ENCODE data around the gene FGR. TPM values are rescaled to one million over a fixed set of nuclear protein-coding genes. Genes with fewer than 3 reads are reported as not detected.

Gene FGR
- total and polyA plus RNA-seq, 12 donors, result 1.5 to 51.9 (median 9.6) TPM

DNA sequence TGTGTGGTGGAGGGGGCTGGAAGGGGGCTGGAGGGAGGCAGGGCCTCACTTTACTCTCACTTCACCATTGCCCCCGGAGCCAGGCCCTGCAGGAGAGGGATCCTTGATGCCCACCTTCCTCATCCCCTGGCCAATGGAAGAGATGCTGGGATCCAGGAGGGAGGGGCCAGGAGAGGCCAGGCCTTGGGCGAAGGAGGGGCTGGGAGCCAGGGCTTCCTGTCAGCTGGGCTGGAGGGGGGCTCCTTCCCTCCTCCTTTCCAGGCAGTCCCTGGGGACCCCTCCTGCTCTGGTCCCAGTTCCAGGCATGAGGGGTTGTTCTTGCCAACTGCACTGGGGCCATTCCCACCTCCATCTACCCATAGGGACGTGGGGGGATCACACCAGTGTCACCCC is 36.7 kb downstream of the FGR start:
- Histone ChIP-seq H3K4me3 (peak overlapping the region in 1 of 4 donors; percentile 43), H3K4me1 (replicated peaks in 1 of 2) (peaks cover 88% of the 10 kb centered on the region in 2 donors)
- 10 to 33% (median 12%) methylated on average over 1 to 3 of the region's 3 CpGs for WGBS, 4 donors

DNA sequence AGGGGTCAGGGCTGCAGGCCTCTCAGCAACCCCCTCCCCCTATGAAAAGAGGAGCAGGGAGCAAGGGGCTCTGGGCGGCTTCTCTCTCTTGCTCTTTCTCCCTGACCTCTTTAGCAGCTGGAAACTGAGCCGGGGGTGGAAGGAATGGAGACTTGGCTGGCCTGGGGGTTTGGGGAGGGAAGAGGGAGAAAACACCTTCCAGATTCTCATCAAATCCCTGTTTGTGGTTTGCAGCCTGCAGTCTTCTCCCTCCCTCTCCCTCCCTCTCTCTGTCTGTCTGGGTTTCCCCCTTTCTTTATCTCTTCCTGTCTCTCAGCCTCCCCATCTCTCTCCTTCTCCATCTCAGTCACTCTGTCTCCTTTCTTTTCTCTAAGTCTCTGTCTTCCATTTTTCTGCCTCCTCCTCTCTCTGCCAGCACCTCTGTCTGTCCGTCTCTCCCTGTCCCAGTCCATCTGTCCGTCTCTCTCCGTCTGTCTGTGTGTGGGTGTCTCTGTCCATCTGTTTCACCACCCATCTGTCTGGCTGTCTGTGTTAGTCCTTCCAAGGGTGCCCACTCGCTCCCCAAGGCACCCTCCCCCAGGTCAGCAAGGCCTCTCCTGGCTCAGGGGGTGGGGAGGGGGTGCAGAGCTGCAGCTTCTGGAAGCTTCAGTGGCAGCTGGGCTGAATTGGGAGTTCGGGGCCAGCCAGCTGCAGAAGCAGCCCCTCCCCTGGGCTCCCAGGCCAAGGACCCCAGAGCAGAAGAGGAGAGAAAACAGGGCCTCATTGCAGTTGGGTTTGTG is 37.3 kb downstream of the FGR start:
- 26 to 37% (median 27%) methylated on average over 6 to 7 of the region's 7 CpGs for WGBS, 4 donors
- intact Hi-C loops (cut with DNase I), result no loop called here
- peak overlapping the region in 4 of 5 donors; percentile 14 to 96 (median 84) for H3K27ac ChIP-seq

More for the DNA sequence above, 36.7 kb downstream of the FGR start:
- Histone ChIP-seq H3K9me3 (replicated peaks in 1 of 3) (no peaks in the 10 kb centered on the region), H3K36me3 (replicated peaks in 1 of 2) (no peaks in the 10 kb centered on the region), H3K27me3 (no peaks in the 10 kb centered on the region), H3K27ac (peak overlapping the region in 4 of 5 donors; percentile 65 to 96 (median 84))
- intact Hi-C loops (cut with DNase I), result no loop called here
- no peak for TF ChIP-seq CTCF (IDR thresholded peaks at IDR 0.05)
- no peak for TF ChIP-seq POLR2A (IDR thresholded peaks at IDR 0.05)
- peak in 5 of 7 donors; percentile 50 to 69 (median 57) for DNase-seq

GRCh38 chr1:27596986-27597385 is 38.0 kb downstream of the FGR start:
- intact Hi-C loops (cut with DNase I), result no loop called here
- 37 to 45% (median 39%) methylated on average over 4 of the region's 4 CpGs for WGBS, 4 donors
- DNase-seq, result no peak
- TF ChIP-seq CTCF (IDR thresholded peaks at IDR 0.05) (no peak), POLR2A (IDR thresholded peaks at IDR 0.05) (no peak)
- H3K27me3 ChIP-seq, result no peaks in the 10 kb centered on the region
- H3K4me3 ChIP-seq, result no peak overlapping the region
- H3K4me1 ChIP-seq (replicated peaks in 1 of 2), result peaks cover 98 to 100% of the 10 kb centered on the region in 2 donors
- H3K9me3 ChIP-seq (replicated peaks in 1 of 3), result no peaks in the 10 kb centered on the region
- H3K36me3 ChIP-seq (replicated peaks in 1 of 2), result no peaks in the 10 kb centered on the region
- H3K27ac ChIP-seq, result peak overlapping the region in 4 of 5 donors; percentile 0 to 96 (median 84)

More for the DNA sequence above, 37.3 kb downstream of the FGR start:
- Histone ChIP-seq H3K4me3 (no peak overlapping the region), H3K36me3 (replicated peaks in 1 of 2) (no peaks in the 10 kb centered on the region), H3K9me3 (replicated peaks in 1 of 3) (no peaks in the 10 kb centered on the region), H3K4me1 (replicated peaks in 1 of 2) (peaks cover 93 to 94% of the 10 kb centered on the region in 2 donors), H3K27me3 (no peaks in the 10 kb centered on the region)
- no peak for TF ChIP-seq POLR2A (IDR thresholded peaks at IDR 0.05)
- TF ChIP-seq CTCF (IDR thresholded peaks at IDR 0.05), result no peak
- no peak for DNase-seq

- Histone ChIP-seq H3K9me3 (replicated peaks in 1 of 3) (no peaks in the 10 kb centered on the region), H3K4me3 (no peak overlapping the region), H3K36me3 (replicated peaks in 1 of 2) (no peaks in the 10 kb centered on the region), H3K27me3 (no peaks in the 10 kb centered on the region), H3K27ac (peak overlapping the region in 4 of 5 donors; percentile 6 to 96 (median 84)), H3K4me1 (replicated peaks in 1 of 2) (peaks cover 98 to 100% of the 10 kb centered on the region in 2 donors)
- intact Hi-C loops (cut with DNase I), result no loop called here
- TF ChIP-seq CTCF (IDR thresholded peaks at IDR 0.05) (no peak), POLR2A (IDR thresholded peaks at IDR 0.05) (peak in 1 of 2 donors; percentile 21)
- WGBS, 4 donors, result 11 to 27% (median 21%) methylated on average over 6 to 9 of the region's 9 CpGs
- DNase-seq, result peak in 5 of 7 donors; percentile 40 to 71 (median 59)
Measured at GRCh38 chr1:27596261-27596660, 38.7 kb downstream of the FGR start.

Measured in adrenal gland (tissue), 12 donors.